GM11168 (cell line): ENCODE results near the gene COQ8A.

Source experiments
- in situ Hi-C: fragments of 300-500 bp; cut with MboI; formaldehyde crosslinking; loops from one replicate; pipeline ENCODE4 v1.12.0; 2022; ENCODE audit warnings: low sequenced_read_pairs; ENCODE audit not compliant: unreplicated experiment

The COQ8A gene

GRCh38 chr1:226971765-226972164 is 31.7 kb downstream of the COQ8A start:
- in situ Hi-C loops, result no loop called here

- in situ Hi-C loops, result no loop called here
Observed at GRCh38 chr1:226972931-226973330, 32.8 kb downstream of the COQ8A start.

GRCh38 chr1:226973371-226973897 is 33.3 kb downstream of the COQ8A start:
- in situ Hi-C loops, result no loop called here

- in situ Hi-C loops, result no loop called here
Observed at GRCh38 chr1:226973898-226974543, 33.9 kb downstream of the COQ8A start.

GRCh38 chr1:226974544-226975258 is 34.6 kb downstream of the COQ8A start:
- in situ Hi-C loops, result no loop called here

- in situ Hi-C loops, result no loop called here
Observed at GRCh38 chr1:226975259-226976250, 35.5 kb downstream of the COQ8A start.

GRCh38 chr1:226976276-226976977 is 36.3 kb downstream of the COQ8A start:
- in situ Hi-C loops, result no loop called here

- in situ Hi-C loops, result no loop called here
Observed at GRCh38 chr1:226976978-226977642, 37.0 kb downstream of the COQ8A start.

- in situ Hi-C loops, result no loop called here
Observed at GRCh38 chr1:226977643-226978431, 37.7 kb downstream of the COQ8A start.

GRCh38 chr1:226978432-226979114 is 38.5 kb downstream of the COQ8A start:
- in situ Hi-C loops, result no loop called here

GRCh38 chr1:226979115-226979516 is 39.0 kb downstream of the COQ8A start:
- in situ Hi-C loops, result no loop called here

GRCh38 chr1:226979517-226980121 is 39.5 kb downstream of the COQ8A start:
- in situ Hi-C loops, result no loop called here

GRCh38 chr1:226980122-226980560 is 40.0 kb downstream of the COQ8A start:
- in situ Hi-C loops, result no loop called here

- in situ Hi-C loops, result no loop called here
Observed at GRCh38 chr1:226980565-226981385, 40.7 kb downstream of the COQ8A start.

GRCh38 chr1:226981386-226981817 is 41.3 kb downstream of the COQ8A start:
- in situ Hi-C loops, result no loop called here

- in situ Hi-C loops, result no loop called here
Observed at GRCh38 chr1:226981838-226982237, 41.7 kb downstream of the COQ8A start.
